ENCODE measurements around the gene PIPOX. TPM values are rescaled to one million over a fixed set of nuclear protein-coding genes. Genes with fewer than 3 reads are reported as not detected.

PIPOX gene
- total and polyA plus RNA-seq, 3 experiments from 2014 or later: 0.99 to 2.2 (median 1.8) TPM

GRCh38 chr17:29022074-29022473 is 20.9 kb upstream of the PIPOX start:
- Mint-ChIP-seq H3K27ac (no peak overlapping the region), H3K4me3 (no peak overlapping the region), H3K9me3 (no peaks in the 10 kb centered on the region), H3K4me1 (peaks cover 5 to 11% (median 8%) of the 10 kb centered on the region in 3 donors), H3K27me3 (peaks cover 50 to 80% of the 10 kb centered on the region in 2 donors), H3K36me3 (peaks cover 0 to 5% (median 0%) of the 10 kb centered on the region in 3 donors)
- Histone ChIP-seq H3K4me1 (ENCODE audit: insufficient read depth, low read length) (peaks cover 5% of the 10 kb centered on the region), H3K9me3 (ENCODE audit: low read length) (no peaks in the 10 kb centered on the region), H3K4me3 (ENCODE audit: low read length) (no peak overlapping the region), H3K27ac (ENCODE audit: low read depth, low read length) (no peak overlapping the region), H3K36me3 (ENCODE audit: insufficient read depth, low read length) (no peaks in the 10 kb centered on the region), H3K27me3 (ENCODE audit: insufficient read depth, low read length, poor library complexity, severe bottlenecking) (peaks cover 19% of the 10 kb centered on the region)
- POLR2A ChIA-PET: no interaction called here
- CTCF ChIA-PET: no interaction called here
- DNase-seq: no peak

GRCh38 chr17:29024316-29024952 is 18.5 kb upstream of the PIPOX start:
- ChIA-PET CTCF (no interaction called here), POLR2A (no interaction called here)
- Mint-ChIP-seq H3K27me3 (peaks cover 37 to 73% of the 10 kb centered on the region in 2 donors), H3K27ac (no peak overlapping the region), H3K9me3 (no peaks in the 10 kb centered on the region), H3K4me1 (peaks cover 3% of the 10 kb centered on the region in 3 donors), H3K36me3 (peaks cover 0 to 5% (median 0%) of the 10 kb centered on the region in 3 donors), H3K4me3 (no peak overlapping the region)
- no peak overlapping the region for H3K27ac ChIP-seq (ENCODE audit: low read depth, low read length)
- H3K4me3 ChIP-seq (ENCODE audit: low read length): no peak overlapping the region
- H3K36me3 ChIP-seq (ENCODE audit: insufficient read depth, low read length): no peaks in the 10 kb centered on the region
- DNase-seq: no peak
- H3K27me3 ChIP-seq (ENCODE audit: insufficient read depth, low read length, poor library complexity, severe bottlenecking): peaks cover 19% of the 10 kb centered on the region
- no peaks in the 10 kb centered on the region for H3K9me3 ChIP-seq (ENCODE audit: low read length)
- H3K4me1 ChIP-seq (ENCODE audit: insufficient read depth, low read length): peaks cover 4% of the 10 kb centered on the region

- CTCF ChIA-PET: no interaction called here
- no peaks in the 10 kb centered on the region for H3K4me1 ChIP-seq (ENCODE audit: insufficient read depth, low read length)
- no peaks in the 10 kb centered on the region for H3K4me1 Mint-ChIP-seq
Measured at GRCh38 chr17:29031488-29031887, 11.5 kb upstream of the PIPOX start.

GRCh38 chr17:29032013-29032856 is 10.7 kb upstream of the PIPOX start:
- peaks cover 0 to 4% (median 0%) of the 10 kb centered on the region in 3 donors for H3K36me3 Mint-ChIP-seq
- H3K9me3 Mint-ChIP-seq: peaks cover 3 to 16% (median 14%) of the 10 kb centered on the region in 5 donors
- no peaks in the 10 kb centered on the region for H3K4me1 Mint-ChIP-seq
- CTCF ChIA-PET: no interaction called here
- H3K9me3 ChIP-seq (ENCODE audit: low read length): no peaks in the 10 kb centered on the region
- no peak overlapping the region for H3K4me3 ChIP-seq (ENCODE audit: low read length)
- H3K4me3 Mint-ChIP-seq: no peak overlapping the region
- no peaks in the 10 kb centered on the region for H3K36me3 ChIP-seq (ENCODE audit: insufficient read depth, low read length)
- no peaks in the 10 kb centered on the region for H3K4me1 ChIP-seq (ENCODE audit: insufficient read depth, low read length)
- no peak for DNase-seq
- no peak overlapping the region for H3K27ac ChIP-seq (ENCODE audit: low read depth, low read length)
- H3K27me3 Mint-ChIP-seq: peaks cover 56 to 68% of the 10 kb centered on the region in 2 donors
- peaks cover 4% of the 10 kb centered on the region for H3K27me3 ChIP-seq (ENCODE audit: insufficient read depth, low read length, poor library complexity, severe bottlenecking)
- H3K27ac Mint-ChIP-seq: peak overlapping the region in 1 of 8 donors; percentile 25
- POLR2A ChIA-PET: no interaction called here

More at GRCh38 chr17:29031488-29031887, 11.5 kb upstream of the PIPOX start:
- H3K36me3 Mint-ChIP-seq: peaks cover 0 to 4% (median 0%) of the 10 kb centered on the region in 3 donors
- no peak overlapping the region for H3K4me3 Mint-ChIP-seq
- peaks cover 58 to 75% of the 10 kb centered on the region in 2 donors for H3K27me3 Mint-ChIP-seq
- peaks cover 3 to 16% (median 14%) of the 10 kb centered on the region in 5 donors for H3K9me3 Mint-ChIP-seq
- DNase-seq: no peak
- H3K36me3 ChIP-seq (ENCODE audit: insufficient read depth, low read length): no peaks in the 10 kb centered on the region
- no peak overlapping the region for H3K27ac Mint-ChIP-seq
- H3K4me3 ChIP-seq (ENCODE audit: low read length): no peak overlapping the region
- peaks cover 4% of the 10 kb centered on the region for H3K27me3 ChIP-seq (ENCODE audit: insufficient read depth, low read length, poor library complexity, severe bottlenecking)
- POLR2A ChIA-PET: no interaction called here
- H3K9me3 ChIP-seq (ENCODE audit: low read length): no peaks in the 10 kb centered on the region
- no peak overlapping the region for H3K27ac ChIP-seq (ENCODE audit: low read depth, low read length)

GRCh38 chr17:29032857-29033197 is 10.1 kb upstream of the PIPOX start:
- no peak overlapping the region for H3K4me3 Mint-ChIP-seq
- ChIA-PET POLR2A (no interaction called here), CTCF (no interaction called here)
- Histone ChIP-seq H3K4me1 (ENCODE audit: insufficient read depth, low read length) (no peaks in the 10 kb centered on the region), H3K36me3 (ENCODE audit: insufficient read depth, low read length) (no peaks in the 10 kb centered on the region), H3K9me3 (ENCODE audit: low read length) (no peaks in the 10 kb centered on the region), H3K27ac (ENCODE audit: low read depth, low read length) (no peak overlapping the region), H3K4me3 (ENCODE audit: low read length) (no peak overlapping the region), H3K27me3 (ENCODE audit: insufficient read depth, low read length, poor library complexity, severe bottlenecking) (peaks cover 4% of the 10 kb centered on the region)
- peaks cover 54 to 66% of the 10 kb centered on the region in 2 donors for H3K27me3 Mint-ChIP-seq
- H3K27ac Mint-ChIP-seq: no peak overlapping the region
- peaks cover 0 to 4% (median 0%) of the 10 kb centered on the region in 3 donors for H3K36me3 Mint-ChIP-seq
- peaks cover 3 to 16% (median 14%) of the 10 kb centered on the region in 5 donors for H3K9me3 Mint-ChIP-seq
- DNase-seq: no peak
- H3K4me1 Mint-ChIP-seq: no peaks in the 10 kb centered on the region

- peaks cover 4% of the 10 kb centered on the region for H3K27me3 ChIP-seq (ENCODE audit: insufficient read depth, low read length, poor library complexity, severe bottlenecking)
- H3K27ac ChIP-seq (ENCODE audit: low read depth, low read length): no peak overlapping the region
- no peaks in the 10 kb centered on the region for H3K36me3 ChIP-seq (ENCODE audit: insufficient read depth, low read length)
- DNase-seq: no peak
- ChIA-PET POLR2A (no interaction called here), CTCF (interaction anchor here (1.3 kb wide), 1 partner anchor 56 kb away, joined by 3 read pairs; no protein-coding TSS in a partner anchor)
- Mint-ChIP-seq H3K4me3 (no peak overlapping the region), H3K27ac (no peak overlapping the region), H3K4me1 (no peaks in the 10 kb centered on the region), H3K9me3 (peaks cover 3 to 16% (median 14%) of the 10 kb centered on the region in 5 donors), H3K36me3 (peaks cover 0 to 4% (median 0%) of the 10 kb centered on the region in 3 donors), H3K27me3 (peaks cover 52 to 58% of the 10 kb centered on the region in 2 donors)
- H3K4me3 ChIP-seq (ENCODE audit: low read length): no peak overlapping the region
- H3K9me3 ChIP-seq (ENCODE audit: low read length): no peaks in the 10 kb centered on the region
- H3K4me1 ChIP-seq (ENCODE audit: insufficient read depth, low read length): no peaks in the 10 kb centered on the region
Measured at GRCh38 chr17:29034510-29034909, 8.4 kb upstream of the PIPOX start.

GRCh38 chr17:29036584-29036983 is 6.4 kb upstream of the PIPOX start:
- Histone ChIP-seq H3K27me3 (ENCODE audit: insufficient read depth, low read length, poor library complexity, severe bottlenecking) (peaks cover 4% of the 10 kb centered on the region), H3K9me3 (ENCODE audit: low read length) (no peaks in the 10 kb centered on the region), H3K36me3 (ENCODE audit: insufficient read depth, low read length) (no peaks in the 10 kb centered on the region), H3K27ac (ENCODE audit: low read depth, low read length) (no peak overlapping the region), H3K4me3 (ENCODE audit: low read length) (no peak overlapping the region), H3K4me1 (ENCODE audit: insufficient read depth, low read length) (no peaks in the 10 kb centered on the region)
- Mint-ChIP-seq H3K27me3 (peaks cover 43 to 47% of the 10 kb centered on the region in 2 donors), H3K4me3 (no peak overlapping the region), H3K27ac (peak overlapping the region in 1 of 8 donors; percentile 40), H3K36me3 (peaks cover 0 to under 1% (median 0%) of the 10 kb centered on the region in 3 donors), H3K9me3 (peaks cover 3 to 16% (median 14%) of the 10 kb centered on the region in 5 donors), H3K4me1 (no peaks in the 10 kb centered on the region)
- POLR2A ChIA-PET: no interaction called here
- CTCF ChIA-PET: no interaction called here
- DNase-seq: no peak

- no peak overlapping the region for H3K4me3 ChIP-seq (ENCODE audit: low read length)
- peaks cover 4% of the 10 kb centered on the region for H3K27me3 ChIP-seq (ENCODE audit: insufficient read depth, low read length, poor library complexity, severe bottlenecking)
- DNase-seq: no peak
- Mint-ChIP-seq H3K27me3 (peaks cover 34 to 38% of the 10 kb centered on the region in 2 donors), H3K9me3 (peaks cover 3 to 16% (median 14%) of the 10 kb centered on the region in 5 donors), H3K27ac (no peak overlapping the region), H3K4me3 (no peak overlapping the region), H3K4me1 (peaks cover 0 to 5% (median 3%) of the 10 kb centered on the region in 3 donors), H3K36me3 (no peaks in the 10 kb centered on the region)
- H3K36me3 ChIP-seq (ENCODE audit: insufficient read depth, low read length): no peaks in the 10 kb centered on the region
- H3K27ac ChIP-seq (ENCODE audit: low read depth, low read length): no peak overlapping the region
- POLR2A ChIA-PET: no interaction called here
- H3K9me3 ChIP-seq (ENCODE audit: low read length): no peaks in the 10 kb centered on the region
- CTCF ChIA-PET: no interaction called here
- no peaks in the 10 kb centered on the region for H3K4me1 ChIP-seq (ENCODE audit: insufficient read depth, low read length)
Measured at GRCh38 chr17:29037739-29038084, 5.2 kb upstream of the PIPOX start.
